WTC11 (cell line): Measurements from ENCODE around the gene CD82. TPM values are rescaled to one million over a fixed set of nuclear protein-coding genes. Genes with fewer than 3 reads are reported as not detected.

Experiments
- ATAC-seq: fragments of 200-7000 bp; cut with Tn5 transposase; 2 replicates; pipeline ENCODE4 v1.10.0; 2021; ENCODE audit warnings: mild to moderate bottlenecking, moderate library complexity
- CTCF ChIA-PET: fragments of 300-600 bp; sonication (Branson Sonifier 250); formaldehyde crosslinking; loops from one replicate; lab custom pipeline; 2021; ENCODE audit warnings: antibody characterized with exemption; lab: Charles Lee
- POLR2A ChIA-PET: fragments of 350-600 bp; sonication (Branson Sonifier 250); formaldehyde crosslinking; loops from one replicate; lab custom pipeline; 2021; ENCODE audit warnings: antibody characterized with exemption; lab: Charles Lee
- DNase-seq: peaks from one replicate; pipeline ENCODE4 v3.0.0; 2021; ENCODE audit warnings: low spot score
- H3K27ac Mint-ChIP-seq: 2 replicates; pipeline ENCODE4 v1.8.0; 2021; ENCODE audit warnings: mixed read lengths
- H3K27me3 Mint-ChIP-seq: 2 replicates; pipeline ENCODE4 v1.8.0; 2021; ENCODE audit warnings: low read depth, mild to moderate bottlenecking, moderate library complexity, mixed read lengths
- H3K36me3 Mint-ChIP-seq: 2 replicates; pipeline ENCODE4 v1.8.0; 2021; ENCODE audit warnings: mixed read lengths
- H3K4me1 Mint-ChIP-seq: 2 replicates; pipeline ENCODE4 v1.8.0; 2022; ENCODE audit warnings: mixed read lengths
- H3K4me3 Mint-ChIP-seq: 2 replicates; pipeline ENCODE4 v1.8.0; 2021; ENCODE audit warnings: mild to moderate bottlenecking, moderate library complexity, mixed read lengths
- H3K9me3 Mint-ChIP-seq: 2 replicates; pipeline ENCODE4 v1.8.0; 2021; ENCODE audit warnings: mixed read lengths
- AFF4 ChIP-seq: sonication (generic); formaldehyde crosslinking; IDR thresholded peaks from 2 replicates; pipeline ENCODE4 v1.8.1; 2023; ENCODE audit warnings: mild to moderate bottlenecking, missing genetic modification reagents, borderline replicate concordance
- EMX1 ChIP-seq: fragments of 250-450 bp; sonication (Bioruptor Pico); IDR thresholded peaks from 2 replicates; pipeline ENCODE4 v1.8.0; 2021; ENCODE audit warnings: mild to moderate bottlenecking
- FOXK1 ChIP-seq: sonication (generic); formaldehyde crosslinking; IDR thresholded peaks from 2 replicates; pipeline ENCODE4 v1.8.0; 2022; ENCODE audit warnings: mild to moderate bottlenecking, moderate library complexity, missing genetic modification reagents
- HMGA2 ChIP-seq: fragments of 250-450 bp; sonication (Bioruptor Pico); IDR thresholded peaks from 2 replicates; pipeline ENCODE4 v1.4.0; 2021; ENCODE audit warnings: mild to moderate bottlenecking, moderate library complexity
- MYBL2 ChIP-seq: sonication (generic); formaldehyde crosslinking; IDR thresholded peaks from 2 replicates; pipeline ENCODE4 v1.8.1; 2023; ENCODE audit warnings: mild to moderate bottlenecking, moderate library complexity, missing genetic modification reagents
- NFYB ChIP-seq: sonication (generic); formaldehyde crosslinking; conservative IDR thresholded peaks from 2 replicates; pipeline ENCODE4 v1.8.0; 2022; ENCODE audit warnings: low read depth, missing genetic modification reagents
- NR2C2 ChIP-seq: sonication (generic); formaldehyde crosslinking; IDR thresholded peaks from 2 replicates; pipeline ENCODE4 v1.8.0; 2022; ENCODE audit warnings: mild to moderate bottlenecking, missing genetic modification reagents
- RELA ChIP-seq: sonication (generic); formaldehyde crosslinking; IDR thresholded peaks from 2 replicates; pipeline ENCODE4 v1.8.1; 2022; ENCODE audit warnings: missing genetic modification reagents, mild to moderate bottlenecking, borderline replicate concordance
- RORB ChIP-seq: fragments of 250-450 bp; sonication (Bioruptor Pico); IDR thresholded peaks from 2 replicates; pipeline ENCODE4 v1.9.0; 2021; ENCODE audit warnings: mild to moderate bottlenecking
- SMAD4 ChIP-seq: sonication (generic); formaldehyde crosslinking; IDR thresholded peaks from 2 replicates; pipeline ENCODE4 v1.8.0; 2022; ENCODE audit warnings: mild to moderate bottlenecking, missing genetic modification reagents
- SOX15 ChIP-seq: fragments of 250-450 bp; sonication (Bioruptor Pico); IDR thresholded peaks from 2 replicates; pipeline ENCODE4 v1.9.0; 2021; ENCODE audit warnings: mild to moderate bottlenecking
- STAT6 ChIP-seq: sonication (generic); formaldehyde crosslinking; conservative IDR thresholded peaks from 2 replicates; pipeline ENCODE4 v1.8.1; 2023; ENCODE audit warnings: mild to moderate bottlenecking, low read depth, missing genetic modification reagents, moderate library complexity
- TEAD1 ChIP-seq: sonication (generic); formaldehyde crosslinking; IDR thresholded peaks from 2 replicates; pipeline ENCODE4 v1.8.0; 2022; ENCODE audit warnings: mild to moderate bottlenecking, missing genetic modification reagents
- ZBTB43 ChIP-seq: sonication (generic); formaldehyde crosslinking; IDR thresholded peaks from 2 replicates; pipeline ENCODE4 v1.8.1; 2023; ENCODE audit warnings: mild to moderate bottlenecking, missing genetic modification reagents
- ZNF121 ChIP-seq: sonication (generic); formaldehyde crosslinking; IDR thresholded peaks from 2 replicates; pipeline ENCODE4 v1.8.0; 2023; ENCODE audit warnings: missing genetic modification reagents
- ZNF512 ChIP-seq: sonication (generic); formaldehyde crosslinking; IDR thresholded peaks from 2 replicates; pipeline ENCODE4 v1.8.1; 2022; ENCODE audit warnings: missing genetic modification reagents, borderline replicate concordance
- ZSCAN18 ChIP-seq: fragments of 250-450 bp; sonication (Bioruptor Pico); IDR thresholded peaks from 2 replicates; pipeline ENCODE4 v2.1.2; 2022; ENCODE audit warnings: mild to moderate bottlenecking, moderate library complexity
- total RNA-seq: library from RNA; stranded (reverse); gene quantifications from 3 replicates; pipeline ENCODE4 v1.2.3, GENCODE V29; 2021
- TF ChIP-seq, protein P1 (sequence below): sonication (generic); formaldehyde crosslinking; IDR thresholded peaks from 2 replicates; pipeline ENCODE4 v1.8.0; 2023; ENCODE audit warnings: mild to moderate bottlenecking, missing genetic modification reagents
- TF ChIP-seq, protein P2 (sequence below): sonication (generic); formaldehyde crosslinking; IDR thresholded peaks from 2 replicates; pipeline ENCODE4 v1.8.1; 2022; ENCODE audit warnings: low read depth, missing genetic modification reagents, borderline replicate concordance

The CD82 gene
- total RNA-seq, 1 experiment from 2014 or later: 15.5 TPM

DNA sequence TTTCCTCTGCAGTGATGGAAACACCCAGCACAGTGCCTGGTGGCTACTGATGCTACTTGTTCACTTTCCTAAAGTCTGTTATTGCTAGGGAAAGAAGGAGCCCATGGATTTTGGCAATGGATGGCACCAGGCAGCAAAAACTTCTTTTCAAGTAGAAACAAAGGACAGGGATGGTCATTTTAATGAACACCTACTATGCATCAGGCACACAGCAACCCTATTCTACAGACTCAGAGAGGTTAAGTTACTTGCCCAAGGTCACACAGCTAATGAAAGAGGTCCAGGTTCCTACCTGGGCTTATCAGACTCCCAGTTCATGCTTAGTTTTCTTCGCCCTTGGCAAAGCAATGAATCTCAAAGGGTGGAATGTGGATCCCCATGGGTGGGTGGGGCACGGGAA is 36.9 kb upstream of the CD82 start:
- Mint-ChIP-seq H3K4me3 (no peak overlapping the region), H3K27ac (no peak overlapping the region), H3K4me1 (peaks cover 28% of the 10 kb centered on the region), H3K27me3 (no peaks in the 10 kb centered on the region), H3K9me3 (no peaks in the 10 kb centered on the region), H3K36me3 (no peaks in the 10 kb centered on the region)
- TF ChIP-seq SMAD4 (CRISPR knock-in tag) (no peak), FOXK1 (CRISPR knock-in tag) (no peak), RELA (no peak), ZBTB43 (no peak), AFF4 (no peak), SOX15 (CRISPR knock-in tag) (no peak), HMGA2 (no peak), ZSCAN18 (CRISPR knock-in tag) (no peak), ZNF121 (no peak), ZNF512 (CRISPR knock-in tag) (no peak), STAT6 (CRISPR knock-in tag) (no peak), RORB (CRISPR knock-in tag) (no peak), TEAD1 (CRISPR knock-in tag) (no peak), NFYB (CRISPR knock-in tag) (no peak), EMX1 (CRISPR knock-in tag) (no peak), MYBL2 (CRISPR knock-in tag) (no peak), NR2C2 (CRISPR knock-in tag) (no peak)
- TF ChIP-seq, protein P1, sequence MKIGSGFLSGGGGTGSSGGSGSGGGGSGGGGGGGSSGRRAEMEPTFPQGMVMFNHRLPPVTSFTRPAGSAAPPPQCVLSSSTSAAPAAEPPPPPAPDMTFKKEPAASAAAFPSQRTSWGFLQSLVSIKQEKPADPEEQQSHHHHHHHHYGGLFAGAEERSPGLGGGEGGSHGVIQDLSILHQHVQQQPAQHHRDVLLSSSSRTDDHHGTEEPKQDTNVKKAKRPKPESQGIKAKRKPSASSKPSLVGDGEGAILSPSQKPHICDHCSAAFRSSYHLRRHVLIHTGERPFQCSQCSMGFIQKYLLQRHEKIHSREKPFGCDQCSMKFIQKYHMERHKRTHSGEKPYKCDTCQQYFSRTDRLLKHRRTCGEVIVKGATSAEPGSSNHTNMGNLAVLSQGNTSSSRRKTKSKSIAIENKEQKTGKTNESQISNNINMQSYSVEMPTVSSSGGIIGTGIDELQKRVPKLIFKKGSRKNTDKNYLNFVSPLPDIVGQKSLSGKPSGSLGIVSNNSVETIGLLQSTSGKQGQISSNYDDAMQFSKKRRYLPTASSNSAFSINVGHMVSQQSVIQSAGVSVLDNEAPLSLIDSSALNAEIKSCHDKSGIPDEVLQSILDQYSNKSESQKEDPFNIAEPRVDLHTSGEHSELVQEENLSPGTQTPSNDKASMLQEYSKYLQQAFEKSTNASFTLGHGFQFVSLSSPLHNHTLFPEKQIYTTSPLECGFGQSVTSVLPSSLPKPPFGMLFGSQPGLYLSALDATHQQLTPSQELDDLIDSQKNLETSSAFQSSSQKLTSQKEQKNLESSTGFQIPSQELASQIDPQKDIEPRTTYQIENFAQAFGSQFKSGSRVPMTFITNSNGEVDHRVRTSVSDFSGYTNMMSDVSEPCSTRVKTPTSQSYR (CRISPR knock-in tag): no peak
- TF ChIP-seq, protein P2, sequence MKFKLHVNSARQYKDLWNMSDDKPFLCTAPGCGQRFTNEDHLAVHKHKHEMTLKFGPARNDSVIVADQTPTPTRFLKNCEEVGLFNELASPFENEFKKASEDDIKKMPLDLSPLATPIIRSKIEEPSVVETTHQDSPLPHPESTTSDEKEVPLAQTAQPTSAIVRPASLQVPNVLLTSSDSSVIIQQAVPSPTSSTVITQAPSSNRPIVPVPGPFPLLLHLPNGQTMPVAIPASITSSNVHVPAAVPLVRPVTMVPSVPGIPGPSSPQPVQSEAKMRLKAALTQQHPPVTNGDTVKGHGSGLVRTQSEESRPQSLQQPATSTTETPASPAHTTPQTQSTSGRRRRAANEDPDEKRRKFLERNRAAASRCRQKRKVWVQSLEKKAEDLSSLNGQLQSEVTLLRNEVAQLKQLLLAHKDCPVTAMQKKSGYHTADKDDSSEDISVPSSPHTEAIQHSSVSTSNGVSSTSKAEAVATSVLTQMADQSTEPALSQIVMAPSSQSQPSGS (CRISPR knock-in tag): no peak
- CTCF ChIA-PET: no interaction called here
- DNase-seq (no peak), ATAC-seq (no peak)
- POLR2A ChIA-PET: no interaction called here
